NCI-H774 (cell line): Measurements from ENCODE around the gene ZNF726.
"Not testable (repeated sequence)": the region's sequence is repeated elsewhere in the genome, so short reads cannot be mapped to it uniquely, and the experiment has no call there.

Experiments used
- DNase-seq: peaks from one replicate; lab custom pipeline; 2025; lab: John Stamatoyannopoulos, UW

ZNF726 gene

DNA sequence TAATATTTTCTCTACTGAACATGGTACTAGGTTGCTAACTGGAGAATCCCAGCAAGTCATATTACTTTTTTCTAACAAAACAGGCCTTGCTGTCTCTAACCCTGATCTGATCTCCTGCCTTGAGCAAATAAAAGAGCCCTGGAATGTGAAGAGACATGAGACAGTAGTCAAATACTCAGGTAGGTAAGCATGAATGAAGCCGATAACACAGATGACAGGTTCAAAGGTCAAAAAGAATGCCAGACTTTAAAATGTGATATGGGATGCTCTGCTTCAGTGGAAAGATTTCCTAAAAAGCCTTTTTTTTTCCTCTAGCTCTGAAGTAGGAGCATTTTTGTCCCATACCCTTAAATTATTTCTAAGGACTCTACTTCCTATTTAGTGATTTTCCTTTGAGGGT lies 28.7 kb downstream of the ZNF726 start:
- DNase-seq: no peak

DNA sequence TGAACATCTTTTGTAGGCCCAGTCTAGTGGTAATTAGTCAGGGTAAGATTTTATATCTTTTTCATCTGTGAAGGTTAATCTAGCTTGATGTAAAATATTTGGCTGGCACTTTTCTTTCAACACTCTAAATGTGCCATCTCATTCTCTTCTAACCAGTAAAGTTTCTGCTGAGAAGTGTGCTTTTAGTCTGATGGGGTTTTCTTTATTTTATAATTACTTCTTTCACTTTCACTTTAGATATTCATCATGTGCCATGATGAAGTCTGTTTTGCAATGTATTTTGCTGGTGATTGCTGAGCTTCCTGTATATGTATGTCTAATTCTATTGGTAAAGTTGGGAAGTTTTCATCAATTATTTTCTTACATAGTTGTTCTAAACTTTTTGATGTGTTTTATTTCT lies 31.9 kb downstream of the ZNF726 start:
- no peak for DNase-seq

DNA sequence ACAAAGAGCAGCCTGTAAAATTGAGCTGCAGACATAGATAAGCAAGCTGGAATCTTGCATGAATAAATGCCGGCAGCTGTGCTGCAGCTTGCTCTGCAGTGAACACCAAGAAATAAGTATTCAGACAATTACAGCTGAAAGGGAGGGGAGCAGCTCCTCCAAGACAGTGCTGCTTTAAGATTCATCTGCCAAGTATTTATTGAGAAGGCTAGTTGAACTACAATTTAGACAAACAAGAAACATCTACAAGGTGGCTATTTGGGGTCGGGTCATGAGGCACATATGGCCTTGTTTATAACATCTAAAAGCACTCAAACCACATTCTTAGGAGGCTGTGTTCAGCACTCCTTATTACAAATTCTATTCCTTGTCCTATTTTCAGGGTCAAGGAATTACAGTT lies 34.9 kb downstream of the ZNF726 start:
- DNase-seq: no peak

DNA sequence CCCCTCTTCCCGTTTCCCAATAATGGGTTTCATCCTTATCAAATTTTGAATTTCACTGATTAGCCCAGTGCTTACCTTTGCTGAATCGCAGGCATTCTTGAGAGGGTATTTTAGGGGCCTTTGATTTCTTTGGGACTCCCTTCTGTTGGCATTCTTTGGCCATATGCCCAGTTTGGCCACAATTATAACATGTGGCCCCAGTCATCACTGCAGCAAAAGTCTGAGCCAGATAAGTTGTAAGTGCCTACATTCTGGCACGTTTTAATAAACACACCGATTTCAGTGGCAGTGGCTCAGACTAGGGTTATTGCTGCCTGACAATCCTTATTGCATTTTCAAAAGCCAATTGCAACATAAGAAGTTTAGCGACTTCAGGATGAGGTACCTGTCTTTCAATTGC lies 41.4 kb downstream of the ZNF726 start:
- DNase-seq: no peak

DNA sequence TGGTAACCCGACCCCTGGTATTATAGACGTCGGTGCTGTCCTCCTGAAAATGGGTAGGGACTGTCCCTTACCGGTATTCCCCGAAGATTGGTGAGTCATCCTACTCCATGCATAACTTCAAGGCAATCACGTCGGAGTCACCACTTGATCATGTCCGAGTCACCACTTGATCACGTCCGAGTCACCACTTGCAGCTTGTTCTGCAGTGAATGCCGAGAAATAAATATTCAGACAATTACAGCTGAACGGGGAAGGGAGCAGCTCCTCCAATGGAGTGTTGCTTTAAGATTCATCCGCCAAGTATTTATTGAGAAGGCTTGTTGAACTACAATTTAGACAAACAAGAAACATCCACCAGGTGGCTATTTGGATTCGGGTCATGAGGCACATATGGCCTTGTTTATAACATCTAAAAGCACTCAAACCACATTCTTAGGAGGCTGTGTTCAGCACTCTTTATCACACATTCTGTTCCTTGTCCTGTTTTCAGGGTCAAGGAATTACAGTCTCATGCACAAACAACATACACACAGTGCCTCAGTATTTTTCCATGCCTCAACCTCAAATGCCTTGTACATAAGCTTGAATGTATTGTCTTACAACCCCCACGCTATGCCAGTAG lies 43.1 kb downstream of the ZNF726 start:
- DNase-seq: peak; percentile 84

DNA sequence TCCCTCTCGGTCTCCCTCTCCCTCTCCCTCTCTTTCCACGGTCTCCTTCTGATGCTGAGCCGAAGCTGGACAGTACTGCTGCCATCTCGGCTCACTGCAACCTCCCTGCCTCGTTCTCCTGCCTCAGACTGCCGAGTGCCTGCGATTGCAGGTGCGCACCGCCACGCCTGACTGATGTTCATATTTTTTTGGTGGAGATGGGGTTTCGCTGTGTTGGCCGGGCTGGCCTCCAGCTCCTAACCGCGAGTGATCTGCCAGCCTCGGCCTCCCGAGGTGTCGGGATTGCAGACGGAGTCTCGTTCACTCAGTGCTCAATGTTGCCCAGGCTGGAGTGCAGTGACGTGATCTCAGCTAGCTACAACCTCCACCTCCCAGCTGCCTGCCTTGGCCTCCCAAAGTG lies 48.7 kb downstream of the ZNF726 start:
- DNase-seq: not testable (repeated sequence)

DNA sequence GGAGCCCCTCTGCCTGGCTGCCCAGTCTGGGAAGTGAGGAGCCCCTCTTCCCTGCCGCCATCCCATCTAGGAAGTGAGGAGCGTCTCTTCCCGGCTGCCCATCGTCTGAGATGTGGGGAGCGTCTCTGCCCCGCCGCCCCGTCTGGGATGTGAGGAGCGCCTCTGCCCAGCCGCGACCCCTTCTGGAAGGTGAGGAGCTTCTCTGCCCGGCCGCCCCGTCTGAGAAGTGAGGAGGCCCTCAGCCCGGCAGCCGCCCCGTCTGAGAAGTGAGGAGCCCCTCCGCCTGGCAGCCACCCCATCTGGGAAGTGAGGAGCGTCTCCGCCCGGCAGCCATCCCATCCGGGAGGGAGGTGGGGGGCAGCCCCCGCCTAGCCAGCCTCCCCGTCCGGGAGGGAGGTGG lies 49.2 kb downstream of the ZNF726 start:
- DNase-seq: not testable (repeated sequence)

DNA sequence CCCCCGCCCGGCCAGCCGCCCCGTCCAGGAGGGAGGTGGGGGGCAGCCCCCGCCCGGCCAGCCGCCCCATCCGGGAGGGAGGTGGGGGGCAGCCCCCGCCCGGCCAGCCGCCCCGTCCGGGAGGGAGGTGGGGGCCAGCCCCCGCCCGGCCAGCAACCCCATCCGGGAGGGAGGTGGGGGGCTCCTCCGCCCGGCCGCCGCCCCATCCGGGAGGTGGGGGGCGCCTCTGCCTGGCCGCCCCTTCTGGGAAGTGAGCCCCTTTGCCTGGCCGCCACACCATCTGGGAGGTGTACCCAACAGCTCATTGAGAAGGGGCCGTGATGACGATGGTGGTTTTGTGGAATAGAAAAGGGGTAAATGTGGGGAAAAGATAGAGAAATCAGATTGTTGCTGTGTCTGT lies 49.6 kb downstream of the ZNF726 start:
- DNase-seq: not testable (repeated sequence)

DNA sequence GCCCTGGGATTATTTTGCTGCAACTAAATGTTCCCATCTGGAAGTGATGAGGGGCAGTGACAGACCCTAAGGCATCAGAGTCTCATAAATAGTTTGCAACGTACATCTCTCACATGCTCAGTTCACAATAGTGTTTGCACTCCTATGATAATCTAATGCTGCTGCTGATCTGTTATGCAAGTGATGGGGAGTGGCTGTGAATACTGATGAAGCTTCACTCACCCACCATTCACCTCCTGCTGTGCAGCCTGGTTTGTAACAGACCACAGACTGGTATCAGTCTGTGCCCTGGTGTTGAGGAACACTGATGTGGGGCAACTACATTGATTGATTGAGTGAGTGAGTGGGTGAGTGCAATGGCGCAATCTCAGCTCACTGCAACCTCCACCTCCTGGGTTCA lies 54.9 kb downstream of the ZNF726 start:
- no peak for DNase-seq

DNA sequence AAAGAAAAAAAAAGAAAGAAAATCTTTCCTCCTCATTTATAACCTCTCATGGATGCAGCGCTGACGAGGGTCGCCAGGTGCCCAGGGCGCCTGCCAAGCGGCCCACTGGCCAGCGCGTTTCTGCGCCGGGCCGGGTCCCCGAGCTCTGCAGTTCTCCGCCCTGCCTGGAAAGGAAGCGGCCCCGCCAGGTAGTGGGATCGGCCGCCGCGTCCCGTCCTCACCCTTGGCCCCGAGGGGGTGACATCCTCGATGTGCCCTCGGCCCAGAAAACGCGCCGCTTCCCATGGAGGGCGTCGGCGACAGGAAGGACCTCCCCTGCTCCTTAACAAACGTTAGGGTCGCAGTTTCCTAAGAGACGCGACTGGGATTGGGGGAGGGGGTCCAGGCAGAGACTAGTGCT lies 56.9 kb downstream of the ZNF726 start:
- DNase-seq: no peak

DNA sequence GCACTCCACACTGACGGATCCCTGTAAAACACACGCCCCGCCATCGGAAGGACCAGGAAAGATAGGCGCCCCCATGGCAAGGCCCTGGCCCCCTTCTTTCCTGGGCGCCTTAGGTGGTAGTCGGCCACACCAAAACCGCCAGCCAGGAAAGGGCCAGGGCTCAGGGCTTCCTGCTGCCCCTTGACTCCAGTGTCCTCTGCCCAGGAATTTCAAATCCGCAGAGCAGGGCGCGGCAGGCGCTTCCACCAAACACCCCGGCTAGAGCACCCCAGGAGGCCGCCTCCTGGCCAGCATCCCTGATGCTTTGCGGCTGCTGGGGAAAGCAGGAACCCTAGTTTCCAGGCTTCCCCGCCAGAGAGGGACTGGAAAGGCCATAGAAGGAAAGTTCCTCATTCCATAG lies 57.5 kb downstream of the ZNF726 start:
- no peak for DNase-seq

DNA sequence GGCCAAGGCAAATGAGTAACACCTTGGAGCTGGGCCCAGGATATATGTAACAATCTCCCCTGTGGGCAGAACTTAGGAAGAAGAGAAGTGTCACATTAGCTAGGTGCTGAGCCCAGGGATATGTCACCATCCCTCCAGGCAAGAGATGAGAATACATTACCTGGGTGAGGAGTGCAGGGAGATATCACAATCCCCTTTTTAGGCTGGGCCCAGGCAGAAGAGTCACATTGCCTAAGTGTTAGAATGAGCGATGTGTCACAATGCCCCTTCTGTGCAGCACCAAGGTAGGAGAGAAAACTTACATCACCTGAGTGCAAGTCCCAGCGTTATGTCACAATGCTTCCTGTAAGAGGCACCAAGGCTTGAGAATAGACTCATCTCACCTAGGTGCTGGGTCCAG lies 60.3 kb downstream of the ZNF726 start:
- no peak for DNase-seq

DNA sequence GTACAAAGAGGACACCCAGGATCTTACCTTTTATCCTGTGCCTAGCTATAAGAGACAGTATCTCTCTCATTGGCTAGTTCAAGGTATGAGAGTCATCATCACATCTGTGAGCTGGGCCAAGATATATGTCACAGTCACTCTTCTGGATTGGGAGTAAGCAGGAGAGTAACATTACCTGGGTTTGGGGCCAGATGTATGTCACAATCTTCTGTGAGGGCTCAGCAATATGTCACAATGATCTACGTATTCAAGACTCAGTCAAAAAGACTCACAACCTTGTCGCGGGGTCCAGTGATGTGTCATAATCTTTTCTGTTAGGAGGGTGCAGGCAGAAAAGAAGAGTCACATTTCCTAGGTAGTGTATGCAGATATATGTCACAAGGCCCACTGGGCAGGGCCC lies 61.9 kb downstream of the ZNF726 start:
- not testable (repeated sequence) for DNase-seq

DNA sequence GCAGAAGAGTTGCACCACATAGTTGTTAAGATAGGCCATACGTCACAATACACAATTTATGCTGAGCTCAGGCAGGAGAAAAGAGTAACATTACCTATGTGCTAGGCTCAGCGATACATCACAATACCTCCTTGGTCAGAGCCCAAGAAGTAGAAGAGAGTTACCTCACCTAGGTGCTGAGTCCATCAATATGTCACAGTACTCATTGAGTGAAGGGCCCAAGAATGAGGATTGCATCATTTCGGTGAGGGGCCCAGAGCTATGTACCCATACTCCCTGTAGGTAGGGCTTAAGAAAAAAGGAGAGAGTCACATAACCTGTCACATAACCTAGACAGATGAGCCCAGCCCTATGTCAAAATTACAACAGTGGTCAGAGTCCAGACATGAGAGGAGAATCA lies 62.6 kb downstream of the ZNF726 start:
- DNase-seq: not testable (repeated sequence)

DNA sequence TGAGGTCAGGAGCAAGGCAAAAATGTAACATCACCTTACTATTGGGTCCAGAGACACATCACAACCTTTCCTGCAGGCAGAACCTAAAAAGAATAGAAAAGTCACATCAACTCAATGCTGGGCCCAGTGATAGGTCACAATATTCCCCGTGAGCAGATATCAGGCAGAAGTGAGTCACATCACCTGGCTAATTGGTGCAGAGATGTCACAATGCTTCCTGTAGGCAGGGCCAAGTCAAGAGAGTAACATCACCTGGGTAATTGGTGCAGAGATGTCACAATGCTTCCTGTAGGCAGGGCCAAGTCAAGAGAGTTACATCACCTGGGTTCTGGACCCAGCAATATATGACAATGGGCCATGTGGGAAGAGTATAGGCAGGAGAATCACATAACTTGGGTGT lies 63.4 kb downstream of the ZNF726 start:
- no peak for DNase-seq

DNA sequence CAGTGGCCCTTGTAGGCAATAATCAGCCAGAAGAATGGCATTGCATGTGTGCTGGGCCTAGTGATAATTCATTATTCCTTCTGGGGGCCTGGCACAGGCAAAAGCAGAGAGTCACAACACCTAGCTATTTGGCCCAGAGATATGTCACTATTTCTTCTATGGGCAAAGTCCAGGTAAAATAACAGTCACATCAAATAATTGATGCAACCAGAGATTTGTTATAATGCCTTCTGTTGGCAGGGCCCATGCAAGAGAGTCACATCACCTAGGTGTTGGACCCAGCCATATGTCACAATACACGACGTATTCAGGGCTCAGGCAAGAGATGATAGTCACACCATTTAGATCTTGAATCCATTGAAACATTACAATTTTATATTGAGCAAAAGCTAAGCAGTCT lies 66.1 kb downstream of the ZNF726 start:
- DNase-seq: no peak

DNA sequence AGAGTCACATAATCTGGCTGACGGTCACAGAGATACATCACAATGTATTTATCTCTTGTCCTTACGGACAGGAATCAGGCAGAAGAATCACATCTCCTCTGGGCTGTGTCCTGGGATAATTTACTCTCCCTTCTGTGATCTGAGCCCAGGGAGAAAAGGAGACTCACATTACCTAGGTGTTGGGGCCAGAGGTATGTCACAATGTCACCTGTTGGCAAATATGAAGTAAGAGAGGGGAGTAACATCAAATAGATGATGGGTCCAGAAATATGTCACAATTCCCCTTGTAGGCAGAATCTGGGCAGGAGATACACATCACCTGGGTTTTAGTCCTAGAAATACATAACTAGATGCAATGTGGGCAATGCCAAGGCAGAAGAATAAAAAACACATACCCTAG lies 67.2 kb downstream of the ZNF726 start:
- DNase-seq: no peak

DNA sequence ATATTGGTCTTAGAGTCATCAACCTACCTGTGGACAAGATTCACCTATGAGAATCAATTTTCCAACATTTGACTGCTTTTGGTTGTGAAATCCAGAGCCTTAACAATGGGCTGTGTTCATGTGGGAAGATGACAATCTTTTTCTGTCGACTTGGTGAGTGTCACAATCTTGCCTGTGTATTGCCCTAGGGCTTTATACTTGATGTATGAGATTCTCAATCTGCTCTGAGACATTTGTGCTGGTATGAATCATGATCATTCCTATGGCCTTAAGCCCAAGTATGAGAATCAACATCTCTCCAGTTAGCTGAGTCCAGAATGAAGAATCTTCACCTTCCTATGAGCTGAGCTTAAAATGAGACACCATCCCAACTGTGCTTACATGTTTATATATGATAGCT lies 68.7 kb downstream of the ZNF726 start:
- DNase-seq: no peak
